Measurements from ENCODE around the gene CHMP4A. TPM values are rescaled to one million over a fixed set of nuclear protein-coding genes. Genes with fewer than 3 reads are reported as not detected.

Gene CHMP4A
- total and polyA plus RNA-seq, 2 of the 13 experiments (the other 11 are each of a cell fraction or from before 2014, with no cell fraction given): 83.6 to 113 TPM

GRCh38 chr14:24215495-24216344 is 2.4 kb upstream of the CHMP4A start, which contains the start of gene MDP1 (continued):
- TF ChIP-seq ZBTB4 (CRISPR knock-in tag; IDR thresholded peaks at IDR 0.05; ENCODE audit: borderline replicate concordance) (peak; percentile 99; the same call in 1 of the 2 replicates), CENPBD1 (CRISPR knock-in tag; IDR thresholded peaks at IDR 0.05; ENCODE audit: borderline replicate concordance, low read depth) (peak; percentile 98; the same call in 1 of the 2 replicates), ZNF17 (CRISPR knock-in tag; IDR thresholded peaks at IDR 0.05) (no peak), ZNF484 (CRISPR knock-in tag; IDR thresholded peaks at IDR 0.05; ENCODE audit: borderline replicate concordance, low read depth) (no peak; the same call in 1 of the 2 replicates), TBX2 (CRISPR knock-in tag; IDR thresholded peaks at IDR 0.05; ENCODE audit: borderline replicate concordance) (peak; percentile 96), THAP7 (CRISPR knock-in tag; IDR thresholded peaks at IDR 0.05) (peak; percentile 93; the same call in 1 of the 2 replicates), HDAC1 (CRISPR knock-in tag; IDR thresholded peaks at IDR 0.05) (no peak), HOXA9 (CRISPR knock-in tag; IDR thresholded peaks at IDR 0.05; ENCODE audit: borderline replicate concordance) (peak; percentile 82; the same call in 1 of the 2 replicates), HOXD1 (CRISPR knock-in tag; IDR thresholded peaks at IDR 0.05) (peak; percentile 95), NFIC (IDR thresholded peaks at IDR 0.05; ENCODE audit: low read length) (no peak), ZNF512 (CRISPR knock-in tag; IDR thresholded peaks at IDR 0.05) (peak; percentile 86; the same call in 1 of the 2 replicates), ZNF451 (CRISPR knock-in tag; IDR thresholded peaks at IDR 0.05) (peak; percentile 95), ZNF343 (CRISPR knock-in tag; IDR thresholded peaks at IDR 0.05) (peak; percentile 94), NPAS2 (CRISPR knock-in tag; IDR thresholded peaks at IDR 0.05; ENCODE audit: borderline replicate concordance) (no peak), PATZ1 (CRISPR knock-in tag; IDR thresholded peaks at IDR 0.05) (peak; percentile 86), ZNF207 (IDR thresholded peaks at IDR 0.05; ENCODE audit: borderline replicate concordance) (no peak), TFDP1 (CRISPR knock-in tag; IDR thresholded peaks at IDR 0.05; ENCODE audit: borderline replicate concordance) (peak; percentile 84), ZFP62 (CRISPR knock-in tag; IDR thresholded peaks at IDR 0.05) (peak; percentile 64; the same call in 1 of the 2 replicates), ZNF264 (CRISPR knock-in tag; IDR thresholded peaks at IDR 0.05) (peak; percentile 90)

Data from HepG2 (cell line).